IMR-90 (cell line): Measurements from ENCODE around the gene PLA2G15. TPM values are rescaled to one million over a fixed set of nuclear protein-coding genes. Genes with fewer than 3 reads are reported as not detected.

Source experiments
- CHD1 ChIP-seq: IDR thresholded peaks from 2 replicates; pipeline ENCODE4 v1.6.1; 2012; ENCODE audit warnings: low read depth, low read length, improper control_type of control experiment
- ELK1 ChIP-seq: fragments of 150-350 bp; IDR thresholded peaks from 2 replicates; pipeline ENCODE4 v1.6.1; 2016; ENCODE audit warnings: low read depth, mild to moderate bottlenecking, low read length, moderate library complexity, borderline replicate concordance
- NFE2L2 ChIP-seq: fragments of 150-350 bp; IDR thresholded peaks from 2 replicates; pipeline ENCODE4 v1.6.1; 2016; ENCODE audit warnings: low read depth, mild to moderate bottlenecking, low read length
- RAD21 ChIP-seq: IDR thresholded peaks from 2 replicates; pipeline ENCODE4 v1.6.1; 2012; ENCODE audit warnings: low read length, improper control_type of control experiment
- polyA plus RNA-seq, 3 experiments: library from polyadenylated mRNA; depleted of rRNA; stranded (reverse); fragments of >200 nt; gene quantifications; 2 replicates each; pipeline ENCODE4 v1.2.3, GENCODE V29; 2012; ENCODE audit warnings: low replicate concordance in 1 of 3
- total RNA-seq: library from RNA; depleted of rRNA; stranded (reverse); fragments of >200 nt; gene quantifications from 2 replicates; pipeline ENCODE4 v1.2.3, GENCODE V29; 2012

Gene PLA2G15
- total and polyA plus RNA-seq, 2 of the 4 experiments (the other 2 are of a cell fraction): 19.5 to 31.7 TPM

GRCh38 chr16:68264128-68265077 is 19.2 kb downstream of the PLA2G15 start, which contains the start of gene SLC7A6 (continued):
- TF ChIP-seq ELK1: no peak
- TF ChIP-seq NFE2L2: no peak
- peak; percentile 33 for TF ChIP-seq RAD21
- TF ChIP-seq CHD1: no peak; the same call in 1 of the 2 replicates
